GM19351 (cell line): Measurements from ENCODE around the gene CNTN4.

Experiments used
- ATAC-seq: cut with Tn5 transposase; IDR thresholded peaks from one replicate; pipeline ENCODE4 v1.9.1; 2021; ENCODE audit warnings: mild to moderate bottlenecking, moderate library complexity; ENCODE audit not compliant: unreplicated experiment

CNTN4 gene

GRCh38 chr3:2661078-2661477 lies 562.4 kb downstream of the CNTN4 start:
- ATAC-seq = no peak

- no peak for ATAC-seq
Observed at GRCh38 chr3:2677501-2677900, 578.8 kb downstream of the CNTN4 start.

GRCh38 chr3:2680236-2680635 lies 581.6 kb downstream of the CNTN4 start:
- no peak for ATAC-seq

- no peak for ATAC-seq
Observed at GRCh38 chr3:2684046-2684445, 585.4 kb downstream of the CNTN4 start.

GRCh38 chr3:2686816-2687502 lies 588.3 kb downstream of the CNTN4 start:
- ATAC-seq = no peak

GRCh38 chr3:2697589-2697988 lies 598.9 kb downstream of the CNTN4 start:
- no peak for ATAC-seq

GRCh38 chr3:2701471-2701870 lies 602.8 kb downstream of the CNTN4 start:
- ATAC-seq = no peak

GRCh38 chr3:2706144-2706835 lies 607.6 kb downstream of the CNTN4 start:
- ATAC-seq = no peak

GRCh38 chr3:2706836-2707210 lies 608.2 kb downstream of the CNTN4 start:
- ATAC-seq = no peak

GRCh38 chr3:2711081-2711480 lies 612.4 kb downstream of the CNTN4 start:
- no peak for ATAC-seq

- ATAC-seq = no peak
Observed at GRCh38 chr3:2713923-2714322, 615.3 kb downstream of the CNTN4 start.

- ATAC-seq = peak; percentile 60
Observed at GRCh38 chr3:2714834-2715233, 616.2 kb downstream of the CNTN4 start.

- no peak for ATAC-seq
Observed at GRCh38 chr3:2727101-2727500, 628.4 kb downstream of the CNTN4 start.

GRCh38 chr3:2727610-2728318 lies 629.1 kb downstream of the CNTN4 start:
- ATAC-seq = no peak

- ATAC-seq = no peak
Observed at GRCh38 chr3:2731843-2732242, 633.2 kb downstream of the CNTN4 start.

- no peak for ATAC-seq
Observed at GRCh38 chr3:2735392-2735894, 636.8 kb downstream of the CNTN4 start.

GRCh38 chr3:2741516-2741915 lies 642.9 kb downstream of the CNTN4 start:
- no peak for ATAC-seq

GRCh38 chr3:2765002-2765579 lies 666.4 kb downstream of the CNTN4 start:
- ATAC-seq = peak; percentile 77

GRCh38 chr3:2770451-2770850 lies 671.8 kb downstream of the CNTN4 start:
- ATAC-seq = no peak

- ATAC-seq = peak; percentile 49
Observed at GRCh38 chr3:2771193-2771592, 672.5 kb downstream of the CNTN4 start.

GRCh38 chr3:2771741-2772140 lies 673.1 kb downstream of the CNTN4 start:
- ATAC-seq = no peak
